Peyer's patch (tissue), 4 donors: ENCODE measurements around the gene SUN3. TPM values are rescaled to one million over a fixed set of nuclear protein-coding genes. Genes with fewer than 3 reads are reported as not detected.

Experiments used
- DNase-seq, 3 donors: peaks; one replicate each; pipeline ENCODE4 v3.0.0-alpha.2; 2017 to 2019
- H3K27ac ChIP-seq, 4 donors: fragments of 200-600 bp; sonication (generic); one replicate each; pipeline ENCODE4 v1.5.1; 2016 to 2019
- H3K27me3 ChIP-seq, 2 donors: fragments of 200-600 bp; sonication (generic); one replicate each; pipeline ENCODE4 v1.5.1; 2019
- H3K36me3 ChIP-seq, 3 donors: fragments of 200-600 bp; sonication (generic); one replicate each; pipeline ENCODE4 v1.5.1; 2016 to 2019
- H3K4me1 ChIP-seq, 4 donors: fragments of 200-600 bp; sonication (generic); one replicate each; pipeline ENCODE4 v1.5.1; 2016 to 2019
- H3K4me3 ChIP-seq, 4 donors: fragments of 200-600 bp; sonication (generic); 1 replicate in 3 of 4; 2 replicates in 1 of 4; pipeline ENCODE4 v1.5.1; 2016 to 2019; ENCODE audit warnings: mild to moderate bottlenecking in 1 of 4
- H3K9me3 ChIP-seq, 4 donors: fragments of 200-600 bp; sonication (generic); one replicate each; pipeline ENCODE4 v1.5.1; 2016 to 2019; ENCODE audit warnings: mild to moderate bottlenecking in 1 of 4
- CTCF ChIP-seq, 6 experiments: fragments of 450-650 bp in 4 of 6; fragments of 200-600 bp in 2 of 6; sonication (generic) in 1 of 6; IDR thresholded peaks; one replicate each; pipeline ENCODE4 v1.5.1; 2017 to 2019; ENCODE audit warnings: antibody characterized with exemption in 6 of 6, mild to moderate bottlenecking in 3 of 6, moderate library complexity in 1 of 6
- POLR2A ChIP-seq, 2 donors: fragments of 450-650 bp; IDR thresholded peaks; one replicate each; pipeline ENCODE4 v1.5.1; 2017; ENCODE audit warnings: antibody characterized with exemption in 2 of 2, mild to moderate bottlenecking in 2 of 2, moderate library complexity in 2 of 2
- total RNA-seq, 4 donors: library from RNA; depleted of rRNA; stranded (reverse); fragments of >200 nt; gene quantifications; one replicate each; pipeline ENCODE4 v1.1.0, GENCODE V29; 2016

The SUN3 gene
- total RNA-seq, 4 donors from 2014 or later, result not detected

GRCh38 chr7:47953822-47954221 is 75.1 kb downstream of the SUN3 start:
- H3K4me1 ChIP-seq, result no peaks in the 10 kb centered on the region
- DNase-seq, result no peak
- no peaks in the 10 kb centered on the region for H3K9me3 ChIP-seq
- H3K4me3 ChIP-seq, result no peak overlapping the region
- H3K27me3 ChIP-seq, result no peaks in the 10 kb centered on the region
- TF ChIP-seq POLR2A (IDR thresholded peaks at IDR 0.05) (no peak), CTCF (IDR thresholded peaks at IDR 0.05) (no peak)
- no peak overlapping the region for H3K27ac ChIP-seq
- peaks cover 0 to 24% (median 0%) of the 10 kb centered on the region in 3 donors for H3K36me3 ChIP-seq

GRCh38 chr7:47952224-47952623 is 76.7 kb downstream of the SUN3 start:
- no peaks in the 10 kb centered on the region for H3K27me3 ChIP-seq
- H3K27ac ChIP-seq, result no peak overlapping the region
- no peak overlapping the region for H3K4me3 ChIP-seq
- TF ChIP-seq CTCF (IDR thresholded peaks at IDR 0.05) (no peak), POLR2A (IDR thresholded peaks at IDR 0.05) (no peak)
- H3K4me1 ChIP-seq, result no peaks in the 10 kb centered on the region
- peaks cover 0 to 24% (median 0%) of the 10 kb centered on the region in 3 donors for H3K36me3 ChIP-seq
- DNase-seq, result no peak
- H3K9me3 ChIP-seq, result no peaks in the 10 kb centered on the region

DNA sequence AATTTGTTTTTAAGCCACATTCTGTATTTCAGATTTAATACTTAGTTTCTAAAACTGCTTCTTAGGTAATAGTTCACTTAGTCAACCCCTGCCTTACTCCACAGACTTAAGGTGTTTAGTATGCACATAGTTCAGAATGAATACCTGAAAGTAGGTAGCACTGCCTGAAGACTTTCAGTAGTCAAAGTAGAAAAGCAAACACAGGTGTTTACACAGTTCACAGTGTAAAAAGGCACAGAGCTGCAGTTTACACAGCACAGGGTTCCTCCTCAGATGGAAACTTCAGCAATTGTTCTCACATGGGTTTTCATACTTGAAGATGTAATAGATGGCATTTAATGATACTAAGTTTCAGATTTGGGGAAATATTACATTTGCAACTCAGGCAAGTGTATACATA is 77.5 kb downstream of the SUN3 start:
- no peak for DNase-seq
- Histone ChIP-seq H3K36me3 (peaks cover 0 to 19% (median 0%) of the 10 kb centered on the region in 3 donors), H3K27ac (no peak overlapping the region), H3K27me3 (no peaks in the 10 kb centered on the region), H3K4me3 (no peak overlapping the region), H3K9me3 (no peaks in the 10 kb centered on the region), H3K4me1 (no peaks in the 10 kb centered on the region)
- no peak for TF ChIP-seq POLR2A (IDR thresholded peaks at IDR 0.05)
- TF ChIP-seq CTCF (IDR thresholded peaks at IDR 0.05), result no peak

DNA sequence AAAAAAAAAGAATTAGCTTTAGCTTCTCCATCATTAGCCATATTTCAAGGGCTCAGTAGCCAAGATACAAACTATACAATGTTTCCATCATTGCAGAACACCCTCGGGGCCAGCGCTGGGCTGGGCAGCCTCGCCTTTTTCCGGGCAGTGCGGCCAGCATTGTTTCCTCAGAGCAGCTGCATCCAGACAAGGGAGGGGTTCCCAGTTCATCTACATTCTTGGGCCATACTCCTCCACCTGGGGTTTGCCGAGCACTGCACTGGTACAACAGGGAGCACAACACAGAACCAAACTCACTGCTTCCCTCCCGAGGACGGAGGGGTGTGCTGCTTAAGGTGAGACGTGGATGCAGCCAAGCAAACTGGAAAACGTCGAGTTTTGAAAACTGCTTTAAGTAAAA is 78.2 kb downstream of the SUN3 start:
- no peak for DNase-seq
- TF ChIP-seq POLR2A (IDR thresholded peaks at IDR 0.05) (no peak), CTCF (IDR thresholded peaks at IDR 0.05) (no peak)
- peaks cover 0 to 12% (median 0%) of the 10 kb centered on the region in 3 donors for H3K36me3 ChIP-seq
- H3K9me3 ChIP-seq, result no peaks in the 10 kb centered on the region
- no peaks in the 10 kb centered on the region for H3K27me3 ChIP-seq
- no peak overlapping the region for H3K27ac ChIP-seq
- H3K4me3 ChIP-seq, result no peak overlapping the region
- H3K4me1 ChIP-seq, result no peaks in the 10 kb centered on the region

DNA sequence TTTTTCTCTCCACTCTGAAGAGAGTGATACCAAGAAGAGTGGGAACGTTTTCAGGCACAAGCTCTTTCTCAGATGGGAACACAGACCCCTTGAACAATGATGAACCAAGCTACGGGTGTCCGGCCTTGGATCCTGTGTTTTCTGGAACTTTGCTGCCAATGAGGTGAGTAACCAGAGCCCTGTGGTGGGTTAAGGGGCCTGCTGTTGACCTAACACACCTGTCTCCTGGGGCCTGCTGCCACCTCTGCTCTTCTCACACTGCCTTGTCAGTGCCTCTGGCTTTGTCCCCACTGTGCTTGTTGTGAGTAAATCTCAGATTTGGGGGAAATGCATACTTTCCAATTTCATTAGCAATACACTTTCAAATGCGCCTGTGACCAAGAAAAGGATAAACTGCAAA is 79.2 kb downstream of the SUN3 start:
- TF ChIP-seq CTCF (IDR thresholded peaks at IDR 0.05) (no peak), POLR2A (IDR thresholded peaks at IDR 0.05) (no peak)
- no peak for DNase-seq
- Histone ChIP-seq H3K9me3 (no peaks in the 10 kb centered on the region), H3K36me3 (peaks cover 0 to 8% (median 0%) of the 10 kb centered on the region in 3 donors), H3K27me3 (no peaks in the 10 kb centered on the region), H3K4me1 (no peaks in the 10 kb centered on the region), H3K4me3 (no peak overlapping the region), H3K27ac (no peak overlapping the region)
